Coronary artery (tissue), 2 donors: ENCODE measurements around the gene KIAA1328.

Source experiments
- DNase-seq: peaks from one replicate; pipeline ENCODE4 v3.0.0-alpha.2; 2017; ENCODE audit warnings: low spot score
- H3K27ac ChIP-seq, 2 donors: fragments of 200-600 bp; sonication (generic); one replicate each; pipeline ENCODE4 v1.5.1; 2016 to 2019
- H3K4me3 ChIP-seq: fragments of 200-600 bp; sonication (generic); 2 replicates; pipeline ENCODE4 v1.5.1; 2016; ENCODE audit warnings: mild to moderate bottlenecking, moderate library complexity
- TF ChIP-seq, protein P1 (sequence below): fragments of 200-600 bp; sonication (generic); IDR thresholded peaks from one replicate; pipeline ENCODE4 v1.5.1; 2019; ENCODE audit warnings: antibody characterized with exemption

The KIAA1328 gene

DNA sequence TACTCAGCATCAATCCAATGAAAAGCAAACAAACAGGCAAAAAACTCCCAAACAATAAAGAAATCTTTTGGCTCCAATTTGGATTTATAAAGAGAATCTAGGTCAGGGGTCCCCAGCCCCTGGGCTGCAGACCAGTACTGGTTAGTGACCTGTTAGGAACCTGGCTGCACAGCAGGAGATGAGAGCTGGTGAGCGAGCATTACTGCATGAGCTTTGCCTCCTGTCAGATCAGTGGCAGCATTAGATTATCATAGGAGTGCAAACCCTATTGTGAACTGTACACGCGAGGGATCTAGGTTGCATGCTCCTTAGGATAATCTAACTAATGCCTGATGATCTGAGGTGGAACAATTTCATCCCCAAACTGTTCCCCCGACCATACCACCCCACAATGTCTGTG lies 102.2 kb downstream of the KIAA1328 start:
- no peak overlapping the region for H3K27ac ChIP-seq
- DNase-seq: no peak
- no peak overlapping the region for H3K4me3 ChIP-seq
- TF ChIP-seq, protein P1, sequence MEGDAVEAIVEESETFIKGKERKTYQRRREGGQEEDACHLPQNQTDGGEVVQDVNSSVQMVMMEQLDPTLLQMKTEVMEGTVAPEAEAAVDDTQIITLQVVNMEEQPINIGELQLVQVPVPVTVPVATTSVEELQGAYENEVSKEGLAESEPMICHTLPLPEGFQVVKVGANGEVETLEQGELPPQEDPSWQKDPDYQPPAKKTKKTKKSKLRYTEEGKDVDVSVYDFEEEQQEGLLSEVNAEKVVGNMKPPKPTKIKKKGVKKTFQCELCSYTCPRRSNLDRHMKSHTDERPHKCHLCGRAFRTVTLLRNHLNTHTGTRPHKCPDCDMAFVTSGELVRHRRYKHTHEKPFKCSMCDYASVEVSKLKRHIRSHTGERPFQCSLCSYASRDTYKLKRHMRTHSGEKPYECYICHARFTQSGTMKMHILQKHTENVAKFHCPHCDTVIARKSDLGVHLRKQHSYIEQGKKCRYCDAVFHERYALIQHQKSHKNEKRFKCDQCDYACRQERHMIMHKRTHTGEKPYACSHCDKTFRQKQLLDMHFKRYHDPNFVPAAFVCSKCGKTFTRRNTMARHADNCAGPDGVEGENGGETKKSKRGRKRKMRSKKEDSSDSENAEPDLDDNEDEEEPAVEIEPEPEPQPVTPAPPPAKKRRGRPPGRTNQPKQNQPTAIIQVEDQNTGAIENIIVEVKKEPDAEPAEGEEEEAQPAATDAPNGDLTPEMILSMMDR: no peak

DNA sequence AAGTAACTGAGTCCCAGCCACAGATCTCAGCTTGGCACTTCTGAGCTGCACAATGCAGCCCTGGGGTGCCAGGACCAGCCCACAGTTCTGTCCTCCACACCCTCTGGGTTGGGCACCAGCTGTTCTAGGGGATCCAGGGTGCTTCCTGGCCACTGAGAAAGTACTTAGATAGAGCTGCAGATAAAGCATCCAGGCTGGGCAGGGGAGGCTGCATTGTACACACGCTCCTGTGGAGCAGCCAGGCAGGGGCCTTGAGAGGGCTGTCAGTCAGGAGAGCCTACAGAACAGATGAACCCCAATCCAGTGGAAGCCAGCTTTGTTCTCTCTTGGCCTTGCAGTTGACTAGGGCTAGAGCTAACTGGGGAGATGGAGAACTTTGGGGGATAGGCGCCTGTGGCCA lies 104.6 kb downstream of the KIAA1328 start:
- TF ChIP-seq, protein P1: no peak

DNA sequence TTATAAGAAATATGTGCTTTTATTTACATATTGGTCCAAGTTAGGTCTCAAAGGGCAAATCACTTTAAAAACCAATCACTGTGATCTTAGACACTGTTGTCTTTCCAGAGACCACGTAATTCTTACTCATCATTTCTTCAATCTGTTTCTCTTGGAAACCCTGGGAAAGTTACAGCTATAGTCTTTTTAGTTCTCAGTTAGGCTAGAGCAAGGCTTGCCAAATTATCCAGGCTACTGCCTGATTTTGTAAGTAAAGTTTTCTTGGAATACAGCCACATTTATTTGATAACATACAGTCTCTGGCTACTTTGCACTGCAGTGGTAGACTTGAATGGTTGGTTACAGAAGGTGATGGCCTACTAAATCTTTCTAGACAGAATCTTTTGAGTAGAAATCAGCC lies 106.0 kb downstream of the KIAA1328 start:
- TF ChIP-seq, protein P1: no peak
- DNase-seq: no peak
- Histone ChIP-seq H3K27ac (no peak overlapping the region), H3K4me3 (no peak overlapping the region)

More for the DNA sequence above, 104.6 kb downstream of the KIAA1328 start:
- H3K27ac ChIP-seq: no peak overlapping the region
- DNase-seq: no peak
- H3K4me3 ChIP-seq: no peak overlapping the region

DNA sequence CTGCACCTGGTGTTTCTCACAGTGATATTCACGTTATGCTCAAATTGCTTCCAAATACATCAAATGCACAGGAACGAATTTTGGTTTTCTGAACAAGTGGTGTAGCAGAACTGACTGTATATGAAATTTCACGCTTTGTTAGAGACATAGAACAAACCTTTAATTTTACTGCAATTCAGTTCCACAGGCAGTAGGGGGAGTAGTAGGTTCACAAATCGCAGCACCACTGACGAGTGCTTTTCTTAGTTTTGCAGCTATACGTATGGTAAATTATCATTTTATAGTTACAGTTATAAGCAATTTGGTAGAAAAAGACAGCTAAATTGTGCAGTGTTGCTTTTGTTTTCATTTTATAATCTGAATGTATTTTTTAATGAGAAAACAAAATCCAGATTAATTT lies 113.3 kb downstream of the KIAA1328 start:
- no peak for DNase-seq
- Histone ChIP-seq H3K27ac (no peak overlapping the region), H3K4me3 (no peak overlapping the region)
- TF ChIP-seq, protein P1: no peak

DNA sequence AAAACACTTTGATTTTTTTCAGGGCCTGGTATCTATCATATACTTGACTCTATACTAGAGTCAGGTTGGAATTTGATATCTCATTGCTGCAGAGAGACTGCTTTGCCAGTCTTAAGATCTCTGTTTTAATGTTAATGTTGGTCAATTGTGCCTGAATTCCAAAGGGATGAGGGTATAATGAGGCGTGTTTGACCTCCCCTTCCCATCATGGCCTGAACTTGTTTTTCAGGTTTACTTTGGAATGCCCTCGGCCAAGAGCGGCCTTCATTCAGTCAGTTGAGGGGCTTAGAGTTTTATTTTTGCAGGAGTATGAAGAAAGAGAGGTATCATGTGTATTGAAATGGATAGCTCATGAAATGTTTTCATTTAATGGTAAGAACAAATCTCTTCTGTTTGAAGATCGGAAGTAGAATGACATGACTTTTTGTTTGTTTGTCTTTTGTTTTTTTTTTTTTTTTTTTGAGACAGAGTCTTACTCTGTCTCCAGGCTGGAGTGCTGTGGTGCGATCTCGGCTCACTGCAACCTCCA lies 119.0 kb downstream of the KIAA1328 start:
- no peak for DNase-seq
- Histone ChIP-seq H3K4me3 (no peak overlapping the region), H3K27ac (no peak overlapping the region)
- TF ChIP-seq, protein P1: no peak

DNA sequence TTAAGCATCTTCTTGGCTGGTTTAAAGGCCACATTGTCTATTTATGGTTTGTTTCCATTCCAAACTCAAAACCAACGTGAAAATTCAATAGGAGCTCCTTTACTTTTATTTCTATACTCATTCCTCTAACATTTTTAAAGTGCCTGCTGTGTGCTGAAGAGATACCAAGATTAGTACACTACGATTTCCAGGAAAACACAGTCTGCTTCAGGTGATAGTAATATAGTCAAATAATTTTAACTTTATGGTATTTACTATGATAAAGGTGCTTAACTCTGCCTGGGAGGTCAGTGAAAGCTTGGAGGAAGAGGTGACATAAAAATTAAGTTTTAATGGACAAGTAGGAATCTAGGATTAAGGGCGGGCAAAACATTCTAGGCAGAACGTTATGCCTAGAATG lies 121.4 kb downstream of the KIAA1328 start:
- Histone ChIP-seq H3K27ac (no peak overlapping the region), H3K4me3 (no peak overlapping the region)
- TF ChIP-seq, protein P1: no peak
- no peak for DNase-seq

DNA sequence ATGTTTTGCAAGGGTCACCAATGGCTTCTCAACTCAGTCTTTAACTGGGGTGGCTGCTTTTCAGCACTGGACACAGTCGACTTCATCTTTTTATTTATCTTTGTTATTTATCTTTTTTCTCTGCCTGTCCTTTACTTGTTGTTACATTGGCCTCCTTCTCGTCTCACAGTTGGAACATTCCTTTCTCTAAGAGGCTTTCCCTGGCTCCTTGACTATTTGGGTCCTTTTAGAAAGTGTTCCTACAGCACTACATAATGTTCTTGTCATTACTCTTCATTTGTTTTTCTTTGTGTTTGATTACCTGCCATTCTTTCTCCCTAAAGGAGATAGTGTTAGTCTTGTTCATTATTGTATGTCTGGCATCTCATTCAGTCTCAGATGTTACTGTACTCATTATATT lies 122.0 kb downstream of the KIAA1328 start:
- no peak for DNase-seq
- TF ChIP-seq, protein P1: no peak
- Histone ChIP-seq H3K4me3 (no peak overlapping the region), H3K27ac (no peak overlapping the region)
